Sigmoid colon (tissue), 7 donors: ENCODE data around the gene CUL4A. TPM values are rescaled to one million over a fixed set of nuclear protein-coding genes. Genes with fewer than 3 reads are reported as not detected.

Experiments
- DNase-seq: peaks from one replicate; pipeline ENCODE4 v3.0.0-alpha.2; 2019
- H3K27ac ChIP-seq, 4 donors: fragments of 200-600 bp; sonication (generic); one replicate each; pipeline ENCODE4 v1.5.1; 2016 to 2019; ENCODE audit warnings: mild to moderate bottlenecking in 1 of 4
- H3K27me3 ChIP-seq, 3 donors: fragments of 200-600 bp; sonication (generic); one replicate each; pipeline ENCODE4 v1.5.1; 2019; ENCODE audit warnings: mild to moderate bottlenecking in 1 of 3
- H3K36me3 ChIP-seq, 4 donors: fragments of 200-600 bp; sonication (generic); one replicate each; pipeline ENCODE4 v1.5.1; 2016 to 2019
- H3K4me1 ChIP-seq, 4 donors: fragments of 200-600 bp; sonication (generic); one replicate each; pipeline ENCODE4 v1.5.1; 2017 to 2019
- H3K4me3 ChIP-seq, 4 donors: fragments of 200-600 bp; sonication (generic); one replicate each; pipeline ENCODE4 v1.5.1; 2017 to 2019; ENCODE audit warnings: mild to moderate bottlenecking in 2 of 4, moderate library complexity in 1 of 4
- H3K9me3 ChIP-seq, 4 donors: fragments of 200-600 bp in 3 of 4; sonication (generic) in 3 of 4; one replicate each; pipeline versions ENCODE4 v1.5.1 to v1.6.1; 2013 to 2019
- EP300 ChIP-seq, 4 donors: sonication (generic); formaldehyde crosslinking; IDR thresholded peaks; one replicate each; pipeline ENCODE4 v1.6.1; 2017; ENCODE audit warnings: antibody characterized with exemption in 4 of 4
- POLR2A ChIP-seq, 2 donors: fragments of 450-650 bp; IDR thresholded peaks; one replicate each; pipeline ENCODE4 v1.6.1; 2016; ENCODE audit warnings: antibody characterized with exemption in 2 of 2, mild to moderate bottlenecking in 2 of 2, moderate library complexity in 2 of 2
- POLR2AphosphoS5 ChIP-seq, 4 donors: sonication (generic); formaldehyde crosslinking; IDR thresholded peaks; one replicate each; pipeline ENCODE4 v1.6.1; 2017; ENCODE audit warnings: antibody characterized with exemption in 4 of 4
- WGBS, 2 donors: extraction: QIAGEN DNeasy Blood & Tissue Kit; methylation state at CpG; one replicate each; pipeline ENCODE4 v1.1.7; 2013; 5-methylcytosine and 5-hydroxymethylcytosine counted together
- intact Hi-C: fragments of 100-400 bp; cut with DNase I; formaldehyde crosslinking; loops from one replicate; pipeline ENCODE4 v1.15.1; 2023
- polyA plus RNA-seq, 3 donors: library from polyadenylated mRNA; stranded (reverse); fragments of 200-250 nt; gene quantifications; one replicate each; pipeline ENCODE4 v1.2.3, GENCODE V29; 2013
- total RNA-seq, 4 donors: library from RNA; depleted of rRNA; stranded (reverse); fragments of >200 nt; gene quantifications; one replicate each; pipeline ENCODE4 v1.1.0, GENCODE V29; 2016
- TF ChIP-seq, protein P1 (sequence below), 4 experiments: fragments of 450-650 bp in 3 of 4; fragments of 200-600 bp in 1 of 4; IDR thresholded peaks; one replicate each; pipeline ENCODE4 v1.5.1; 2016 to 2019; ENCODE audit warnings: antibody characterized with exemption in 4 of 4, mild to moderate bottlenecking in 3 of 4, moderate library complexity in 2 of 4
- donor health status: healthy with polysubstance abuse.
- donor health status: Bipolar disorder and iron deficiency.
- donor health status: healthy.

Gene CUL4A
- total and polyA plus RNA-seq, 7 donors: 22.2 to 115 (median 72.6) TPM

DNA sequence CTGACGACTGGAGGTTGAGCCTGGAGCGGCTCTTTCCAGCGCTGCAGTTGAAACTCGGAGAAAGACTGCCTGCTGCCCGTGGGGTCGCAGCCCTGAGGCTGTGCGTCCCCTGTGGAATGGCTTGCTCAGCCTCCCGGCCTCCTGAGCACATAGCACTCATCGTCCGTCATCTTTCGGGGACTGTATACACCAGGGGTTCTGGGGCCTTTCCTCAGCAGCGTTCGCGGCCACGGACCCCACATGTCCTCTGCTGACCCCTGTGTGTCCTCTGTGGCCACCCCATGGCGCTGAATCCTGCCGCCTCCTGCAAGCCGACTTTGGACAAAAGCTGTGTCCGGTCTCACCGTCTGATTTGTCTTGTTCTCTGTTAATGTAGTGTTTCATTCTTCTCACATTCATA is 20.4 kb downstream of the CUL4A start:
- Histone ChIP-seq H3K27me3 (no peaks in the 10 kb centered on the region), H3K9me3 (no peaks in the 10 kb centered on the region), H3K4me1 (no peaks in the 10 kb centered on the region), H3K4me3 (no peak overlapping the region), H3K36me3 (peaks cover 3 to 87% (median 27%) of the 10 kb centered on the region in 4 donors), H3K27ac (no peak overlapping the region)
- intact Hi-C loops: no loop called here
- DNase-seq: no peak
- WGBS, 2 donors: 96 to 97% methylated on average over 20 of the region's 20 CpGs
- TF ChIP-seq POLR2A (IDR thresholded peaks at IDR 0.05) (no peak), POLR2AphosphoS5 (IDR thresholded peaks at IDR 0.05) (no peak), EP300 (IDR thresholded peaks at IDR 0.05) (no peak)
- TF ChIP-seq, protein P1, sequence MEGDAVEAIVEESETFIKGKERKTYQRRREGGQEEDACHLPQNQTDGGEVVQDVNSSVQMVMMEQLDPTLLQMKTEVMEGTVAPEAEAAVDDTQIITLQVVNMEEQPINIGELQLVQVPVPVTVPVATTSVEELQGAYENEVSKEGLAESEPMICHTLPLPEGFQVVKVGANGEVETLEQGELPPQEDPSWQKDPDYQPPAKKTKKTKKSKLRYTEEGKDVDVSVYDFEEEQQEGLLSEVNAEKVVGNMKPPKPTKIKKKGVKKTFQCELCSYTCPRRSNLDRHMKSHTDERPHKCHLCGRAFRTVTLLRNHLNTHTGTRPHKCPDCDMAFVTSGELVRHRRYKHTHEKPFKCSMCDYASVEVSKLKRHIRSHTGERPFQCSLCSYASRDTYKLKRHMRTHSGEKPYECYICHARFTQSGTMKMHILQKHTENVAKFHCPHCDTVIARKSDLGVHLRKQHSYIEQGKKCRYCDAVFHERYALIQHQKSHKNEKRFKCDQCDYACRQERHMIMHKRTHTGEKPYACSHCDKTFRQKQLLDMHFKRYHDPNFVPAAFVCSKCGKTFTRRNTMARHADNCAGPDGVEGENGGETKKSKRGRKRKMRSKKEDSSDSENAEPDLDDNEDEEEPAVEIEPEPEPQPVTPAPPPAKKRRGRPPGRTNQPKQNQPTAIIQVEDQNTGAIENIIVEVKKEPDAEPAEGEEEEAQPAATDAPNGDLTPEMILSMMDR (IDR thresholded peaks at IDR 0.05): no peak

DNA sequence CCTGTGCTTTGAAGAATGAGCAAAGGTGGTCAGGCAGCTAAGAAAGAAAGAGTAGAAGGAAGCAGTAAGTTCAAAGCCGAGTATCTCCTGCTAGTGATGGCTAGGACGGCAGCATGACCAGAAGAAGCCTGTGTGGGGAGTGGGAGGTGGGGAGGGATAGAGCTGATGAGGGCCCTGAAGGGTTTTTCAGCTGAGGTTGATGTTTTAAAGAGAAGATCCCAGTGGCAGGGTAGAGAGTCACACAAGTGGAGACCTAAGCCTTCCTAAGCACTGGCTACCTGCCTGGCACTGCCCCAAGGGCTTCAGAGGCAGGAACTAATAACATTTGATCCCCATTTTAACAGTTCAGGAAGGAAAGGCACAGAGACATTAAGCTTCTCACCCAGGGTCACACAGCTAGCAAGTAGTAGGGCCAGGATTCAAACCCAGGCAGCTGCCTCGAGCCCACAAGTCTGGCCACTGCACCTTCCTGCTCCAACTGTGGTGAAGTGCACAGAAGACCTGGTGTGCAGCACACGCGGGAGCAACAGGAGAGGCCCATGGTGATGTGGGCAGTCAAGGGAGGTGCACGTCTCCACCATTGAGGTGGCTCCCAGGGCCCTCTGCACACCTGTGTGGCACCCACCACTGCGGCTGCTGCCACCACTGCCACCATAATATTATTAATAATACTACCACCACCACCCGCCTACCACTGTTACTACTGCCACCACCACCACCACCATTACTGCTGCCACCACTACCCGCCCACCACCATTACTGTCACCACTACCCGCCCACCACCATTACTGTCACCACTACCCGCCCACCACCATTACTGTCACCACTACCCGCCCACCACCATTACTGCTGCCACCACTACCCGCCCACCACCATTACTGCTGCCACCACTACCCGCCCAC is 22.1 kb downstream of the CUL4A start:
- Histone ChIP-seq H3K36me3 (peaks cover 0 to 82% (median 22%) of the 10 kb centered on the region in 4 donors), H3K4me1 (no peaks in the 10 kb centered on the region), H3K9me3 (no peaks in the 10 kb centered on the region), H3K27me3 (no peaks in the 10 kb centered on the region), H3K27ac (no peak overlapping the region), H3K4me3 (no peak overlapping the region)
- TF ChIP-seq POLR2AphosphoS5 (IDR thresholded peaks at IDR 0.05) (no peak), EP300 (IDR thresholded peaks at IDR 0.05) (no peak), POLR2A (IDR thresholded peaks at IDR 0.05) (no peak)
- TF ChIP-seq, protein P1 (IDR thresholded peaks at IDR 0.05): no peak
- 85 to 86% methylated on average over 13 of the region's 14 CpGs for whole genome bisulfite sequencing, 2 donors
- DNase-seq: no peak
- intact Hi-C loops: no loop called here

DNA sequence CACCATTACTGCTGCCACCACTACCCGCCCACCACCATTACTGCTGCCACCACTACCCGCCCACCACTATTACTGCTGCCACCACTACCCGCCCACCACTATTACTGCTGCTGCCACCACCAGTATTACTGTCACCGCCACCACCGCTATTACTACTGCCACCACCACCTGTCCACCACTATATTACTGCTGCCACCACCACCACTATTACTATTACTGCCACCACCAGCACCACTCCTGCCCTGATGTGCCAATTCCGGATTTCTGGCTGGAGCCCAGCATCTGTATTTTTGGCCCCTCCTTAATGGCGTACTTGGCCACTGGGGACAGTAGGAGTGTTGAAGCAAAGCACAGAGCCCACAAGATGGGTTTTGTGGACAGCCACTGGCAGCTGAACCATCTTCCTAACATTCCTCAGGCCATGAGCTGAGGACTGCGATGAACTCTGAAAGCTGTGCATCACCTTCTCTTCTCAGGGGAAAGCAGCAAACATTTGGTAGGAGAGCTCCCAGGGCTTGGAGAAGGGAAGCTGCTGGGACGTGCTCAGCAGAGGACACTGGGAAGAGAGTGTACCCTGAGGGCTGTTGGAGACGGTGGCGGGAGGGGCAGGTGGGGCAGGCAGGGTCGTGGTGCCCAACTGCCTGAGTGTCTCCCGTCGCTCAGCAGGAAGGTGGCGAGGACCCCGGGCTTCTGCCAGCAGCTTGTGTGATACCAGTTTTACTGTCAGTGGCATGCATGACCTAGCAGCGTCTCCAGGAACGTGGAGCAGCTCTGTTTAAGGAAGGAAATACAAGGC is 23.0 kb downstream of the CUL4A start:
- TF ChIP-seq, protein P1 (IDR thresholded peaks at IDR 0.05): no peak
- TF ChIP-seq EP300 (IDR thresholded peaks at IDR 0.05) (no peak), POLR2AphosphoS5 (IDR thresholded peaks at IDR 0.05) (no peak), POLR2A (IDR thresholded peaks at IDR 0.05) (no peak)
- H3K4me1 ChIP-seq: no peaks in the 10 kb centered on the region
- no peak overlapping the region for H3K27ac ChIP-seq
- WGBS, 2 donors: 88 to 90% methylated on average over 17 of the region's 18 CpGs
- no peaks in the 10 kb centered on the region for H3K27me3 ChIP-seq
- peaks cover 6 to 82% (median 26%) of the 10 kb centered on the region in 4 donors for H3K36me3 ChIP-seq
- no peaks in the 10 kb centered on the region for H3K9me3 ChIP-seq
- intact Hi-C loops: no loop called here
- no peak for DNase-seq
- H3K4me3 ChIP-seq: no peak overlapping the region

DNA sequence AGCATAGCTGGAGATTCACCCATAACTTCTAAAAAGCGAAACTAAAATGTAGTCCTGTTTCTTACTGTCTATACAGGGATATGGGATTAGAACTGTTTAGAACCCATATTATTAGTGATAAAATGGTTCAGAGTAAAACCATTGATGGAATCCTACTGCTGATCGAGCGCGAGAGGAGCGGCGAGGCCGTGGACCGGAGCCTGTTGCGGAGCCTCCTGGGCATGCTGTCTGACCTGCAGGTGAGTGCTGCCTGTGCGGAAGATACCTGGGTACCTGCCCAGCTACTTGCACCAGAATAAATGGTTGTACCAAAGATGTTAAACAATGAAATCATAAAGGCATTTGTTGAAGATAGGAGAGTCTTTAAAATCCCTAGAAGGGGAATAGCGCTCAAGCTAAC is 23.7 kb downstream of the CUL4A start:
- Histone ChIP-seq H3K4me1 (no peaks in the 10 kb centered on the region), H3K9me3 (no peaks in the 10 kb centered on the region), H3K27ac (no peak overlapping the region), H3K27me3 (no peaks in the 10 kb centered on the region), H3K36me3 (peaks cover 9 to 81% (median 29%) of the 10 kb centered on the region in 4 donors), H3K4me3 (no peak overlapping the region)
- intact Hi-C loops: no loop called here
- DNase-seq: no peak
- TF ChIP-seq POLR2AphosphoS5 (IDR thresholded peaks at IDR 0.05): no peak
- no peak for TF ChIP-seq POLR2A (IDR thresholded peaks at IDR 0.05)
- TF ChIP-seq, protein P1 (IDR thresholded peaks at IDR 0.05): no peak
- no peak for TF ChIP-seq EP300 (IDR thresholded peaks at IDR 0.05)
- 96 to 99% methylated on average over 11 of the region's 11 CpGs for WGBS, 2 donors
